Colon (tissue), 2 donors: ENCODE measurements around the gene BPI.
"Not testable (repeated sequence)": the region's sequence is repeated elsewhere in the genome, so short reads cannot be mapped to it uniquely, and the experiment has no call there.

Source experiments
- FAIRE-seq: peaks from 2 replicates; lab custom pipeline; 2012; peaks lifted over from hg19 to GRCh38; lab: Jason Lieb, UNC
- donor health status: control.
- donor health status: control.

The BPI gene

GRCh38 chr20:38304845-38305447 is 990 bp downstream of the BPI start:
- no peak for FAIRE-seq

GRCh38 chr20:38305541-38305940 is 1.6 kb downstream of the BPI start:
- no peak for FAIRE-seq

- FAIRE-seq: no peak
Measured at GRCh38 chr20:38306379-38306778, 2.4 kb downstream of the BPI start.

- FAIRE-seq: no peak
Measured at GRCh38 chr20:38307371-38308046, 3.6 kb downstream of the BPI start.

GRCh38 chr20:38308047-38308438 is 4.1 kb downstream of the BPI start:
- no peak for FAIRE-seq

- FAIRE-seq: no peak
Measured at GRCh38 chr20:38308447-38308846, 4.5 kb downstream of the BPI start.

GRCh38 chr20:38311091-38311490 is 7.1 kb downstream of the BPI start:
- no peak for FAIRE-seq

GRCh38 chr20:38311491-38311890 is 7.5 kb downstream of the BPI start:
- FAIRE-seq: no peak

GRCh38 chr20:38313676-38314075 is 9.7 kb downstream of the BPI start:
- FAIRE-seq: no peak

- FAIRE-seq: not testable (repeated sequence)
Measured at GRCh38 chr20:38314350-38314749, 10.4 kb downstream of the BPI start.

GRCh38 chr20:38315290-38315966 is 11.5 kb downstream of the BPI start:
- FAIRE-seq: no peak

- FAIRE-seq: no peak
Measured at GRCh38 chr20:38316341-38316740, 12.4 kb downstream of the BPI start.

GRCh38 chr20:38317422-38317821 is 13.5 kb downstream of the BPI start:
- no peak for FAIRE-seq

GRCh38 chr20:38320221-38320620 is 16.3 kb downstream of the BPI start:
- FAIRE-seq: no peak

GRCh38 chr20:38321959-38322598 is 18.1 kb downstream of the BPI start:
- no peak for FAIRE-seq

- no peak for FAIRE-seq
Measured at GRCh38 chr20:38324159-38324558, 20.2 kb downstream of the BPI start.

GRCh38 chr20:38325167-38325566 is 21.2 kb downstream of the BPI start:
- no peak for FAIRE-seq

- no peak for FAIRE-seq
Measured at GRCh38 chr20:38325905-38326304, 21.9 kb downstream of the BPI start.

GRCh38 chr20:38326309-38326708 is 22.4 kb downstream of the BPI start:
- no peak for FAIRE-seq

- no peak for FAIRE-seq
Measured at GRCh38 chr20:38330638-38331037, 26.7 kb downstream of the BPI start.

GRCh38 chr20:38331245-38331644 is 27.3 kb downstream of the BPI start:
- no peak for FAIRE-seq

- no peak for FAIRE-seq
Measured at GRCh38 chr20:38331814-38332213, 27.9 kb downstream of the BPI start.

GRCh38 chr20:38334016-38334415 is 30.1 kb downstream of the BPI start:
- FAIRE-seq: no peak
